Measurements from ENCODE around the gene NPAS2. TPM values are rescaled to one million over a fixed set of nuclear protein-coding genes. Genes with fewer than 3 reads are reported as not detected.

NPAS2 gene
- polyA plus RNA-seq, 1 experiment, result 13.5 TPM

DNA sequence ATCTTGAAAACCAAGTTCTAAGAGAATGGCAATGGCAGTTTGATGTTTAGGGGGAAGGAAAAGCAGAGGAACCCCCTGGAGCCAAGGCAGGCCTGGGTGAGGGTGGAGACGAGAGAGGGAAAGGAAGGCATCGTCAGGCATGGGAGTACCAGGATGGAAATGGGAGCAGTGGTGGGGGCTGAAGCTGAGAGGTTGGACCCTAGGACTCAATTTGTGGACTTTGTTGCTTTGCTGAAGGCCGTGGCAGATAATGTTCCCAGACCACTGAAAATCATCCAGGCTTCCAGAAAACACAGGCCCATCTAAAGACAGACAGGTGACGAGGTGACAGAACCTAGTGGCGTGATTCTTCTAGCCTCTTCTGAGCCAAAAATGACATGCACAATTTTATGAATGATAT lies 4.9 kb downstream of the NPAS2 start:
- TF ChIP-seq CTCF (IDR thresholded peaks at IDR 0.05; ENCODE audit: low read depth, low read length), result no peak
- no peak for DNase-seq (ENCODE audit: low read depth, low spot score)
- CTCF ChIA-PET, result no interaction called here
- Histone ChIP-seq H3K27me3 (ENCODE audit: control insufficient read depth, insufficient read depth, low read length) (no peaks in the 10 kb centered on the region), H3K27ac (ENCODE audit: low read depth, low read length) (no peak overlapping the region), H3K9me3 (ENCODE audit: control insufficient read depth, insufficient read depth, low read length) (no peaks in the 10 kb centered on the region; the same call in 1 of the 2 replicates), H3K4me3 (ENCODE audit: low read depth, low read length) (no peak overlapping the region)
- POLR2A ChIA-PET, result no interaction called here

DNA sequence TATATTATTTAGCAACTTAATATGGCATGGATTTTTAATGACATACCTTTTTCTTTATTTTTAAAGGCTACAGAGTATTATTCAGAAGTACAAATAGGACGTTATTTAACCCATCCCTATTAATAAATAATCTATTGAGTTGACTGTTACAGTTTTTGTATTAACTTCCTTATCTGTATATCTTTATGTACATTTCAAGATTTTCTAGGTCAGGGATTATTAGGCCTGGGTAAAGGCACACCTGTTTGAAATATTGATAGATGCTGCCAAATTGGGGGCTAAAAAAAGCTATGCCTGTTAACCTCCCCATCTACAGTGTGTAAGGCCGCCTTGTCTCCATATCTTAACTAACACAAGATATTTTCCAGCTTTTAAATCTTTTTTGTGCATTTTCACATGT lies 6.6 kb downstream of the NPAS2 start:
- DNase-seq (ENCODE audit: low read depth, low spot score), result no peak
- Histone ChIP-seq H3K27ac (ENCODE audit: low read depth, low read length) (no peak overlapping the region), H3K27me3 (ENCODE audit: control insufficient read depth, insufficient read depth, low read length) (no peaks in the 10 kb centered on the region), H3K9me3 (ENCODE audit: control insufficient read depth, insufficient read depth, low read length) (no peaks in the 10 kb centered on the region; the same call in 1 of the 2 replicates), H3K4me3 (ENCODE audit: low read depth, low read length) (no peak overlapping the region)
- no peak for TF ChIP-seq CTCF (IDR thresholded peaks at IDR 0.05; ENCODE audit: low read depth, low read length)
- ChIA-PET CTCF (no interaction called here), POLR2A (no interaction called here)

- Histone ChIP-seq H3K9me3 (ENCODE audit: control insufficient read depth, insufficient read depth, low read length) (no peaks in the 10 kb centered on the region; the same call in 1 of the 2 replicates), H3K27me3 (ENCODE audit: control insufficient read depth, insufficient read depth, low read length) (no peaks in the 10 kb centered on the region), H3K27ac (ENCODE audit: low read depth, low read length) (no peak overlapping the region), H3K4me3 (ENCODE audit: low read depth, low read length) (no peak overlapping the region)
- ChIA-PET POLR2A (no interaction called here), CTCF (no interaction called here)
- DNase-seq (ENCODE audit: low read depth, low spot score), result no peak
- no peak for TF ChIP-seq CTCF (IDR thresholded peaks at IDR 0.05; ENCODE audit: low read depth, low read length)
Observed at GRCh38 chr2:100831158-100831750, 11.3 kb downstream of the NPAS2 start.

- Histone ChIP-seq H3K4me3 (ENCODE audit: low read depth, low read length) (no peak overlapping the region), H3K27me3 (ENCODE audit: control insufficient read depth, insufficient read depth, low read length) (no peaks in the 10 kb centered on the region), H3K27ac (ENCODE audit: low read depth, low read length) (no peak overlapping the region), H3K9me3 (ENCODE audit: control insufficient read depth, insufficient read depth, low read length) (no peaks in the 10 kb centered on the region; the same call in 1 of the 2 replicates)
- no peak for DNase-seq (ENCODE audit: low read depth, low spot score)
- ChIA-PET POLR2A (no interaction called here), CTCF (no interaction called here)
- no peak for TF ChIP-seq CTCF (IDR thresholded peaks at IDR 0.05; ENCODE audit: low read depth, low read length)
Observed at GRCh38 chr2:100831831-100832230, 11.9 kb downstream of the NPAS2 start.

DNA sequence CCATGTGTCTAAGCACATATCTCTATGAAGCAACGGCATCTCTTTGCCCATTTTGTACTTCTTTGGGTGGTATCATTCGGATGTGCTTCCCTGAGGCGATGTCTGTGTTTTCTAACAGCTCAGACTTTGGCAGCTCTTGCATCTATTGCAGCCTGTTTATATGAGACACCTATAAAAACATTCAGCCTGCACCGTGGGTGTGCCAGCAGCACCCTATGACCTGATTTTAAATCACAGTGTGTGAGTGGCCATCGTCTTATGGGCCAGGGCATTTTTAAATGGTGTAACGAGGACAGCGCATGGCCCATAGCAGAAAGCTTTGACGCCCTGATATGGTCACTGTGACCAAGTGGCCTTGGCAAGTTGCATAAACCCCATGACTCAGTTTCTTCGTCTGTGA lies 12.9 kb downstream of the NPAS2 start:
- Histone ChIP-seq H3K4me3 (ENCODE audit: low read depth, low read length) (no peak overlapping the region), H3K27ac (ENCODE audit: low read depth, low read length) (no peak overlapping the region), H3K9me3 (ENCODE audit: control insufficient read depth, insufficient read depth, low read length) (no peaks in the 10 kb centered on the region; the same call in 1 of the 2 replicates), H3K27me3 (ENCODE audit: control insufficient read depth, insufficient read depth, low read length) (no peaks in the 10 kb centered on the region)
- TF ChIP-seq CTCF (IDR thresholded peaks at IDR 0.05; ENCODE audit: low read depth, low read length), result no peak
- ChIA-PET CTCF (interaction anchor here (0.8 kb wide), 1 partner anchor 15 kb away, joined by 3 read pairs; no protein-coding TSS in a partner anchor), POLR2A (no interaction called here)
- no peak for DNase-seq (ENCODE audit: low read depth, low spot score)

All from AG04450 (cell line).